ENCODE data around the gene TRMT10B. TPM values are rescaled to one million over a fixed set of nuclear protein-coding genes. Genes with fewer than 3 reads are reported as not detected.

Gene TRMT10B
- total RNA-seq, 1 donor from 2014 or later = 2.1 TPM

GRCh38 chr9:37719526-37719925 is 34.1 kb upstream of the TRMT10B start:
- H3K4me3 ChIP-seq (ENCODE audit: low read depth, low read length) = no peak overlapping the region
- DNase-seq (ENCODE audit: low read depth) = no peak
- TF ChIP-seq, protein P1, sequence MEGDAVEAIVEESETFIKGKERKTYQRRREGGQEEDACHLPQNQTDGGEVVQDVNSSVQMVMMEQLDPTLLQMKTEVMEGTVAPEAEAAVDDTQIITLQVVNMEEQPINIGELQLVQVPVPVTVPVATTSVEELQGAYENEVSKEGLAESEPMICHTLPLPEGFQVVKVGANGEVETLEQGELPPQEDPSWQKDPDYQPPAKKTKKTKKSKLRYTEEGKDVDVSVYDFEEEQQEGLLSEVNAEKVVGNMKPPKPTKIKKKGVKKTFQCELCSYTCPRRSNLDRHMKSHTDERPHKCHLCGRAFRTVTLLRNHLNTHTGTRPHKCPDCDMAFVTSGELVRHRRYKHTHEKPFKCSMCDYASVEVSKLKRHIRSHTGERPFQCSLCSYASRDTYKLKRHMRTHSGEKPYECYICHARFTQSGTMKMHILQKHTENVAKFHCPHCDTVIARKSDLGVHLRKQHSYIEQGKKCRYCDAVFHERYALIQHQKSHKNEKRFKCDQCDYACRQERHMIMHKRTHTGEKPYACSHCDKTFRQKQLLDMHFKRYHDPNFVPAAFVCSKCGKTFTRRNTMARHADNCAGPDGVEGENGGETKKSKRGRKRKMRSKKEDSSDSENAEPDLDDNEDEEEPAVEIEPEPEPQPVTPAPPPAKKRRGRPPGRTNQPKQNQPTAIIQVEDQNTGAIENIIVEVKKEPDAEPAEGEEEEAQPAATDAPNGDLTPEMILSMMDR (conservative IDR thresholded peaks at IDR 0.05; ENCODE audit: low read depth, low read length) = no peak

DNA sequence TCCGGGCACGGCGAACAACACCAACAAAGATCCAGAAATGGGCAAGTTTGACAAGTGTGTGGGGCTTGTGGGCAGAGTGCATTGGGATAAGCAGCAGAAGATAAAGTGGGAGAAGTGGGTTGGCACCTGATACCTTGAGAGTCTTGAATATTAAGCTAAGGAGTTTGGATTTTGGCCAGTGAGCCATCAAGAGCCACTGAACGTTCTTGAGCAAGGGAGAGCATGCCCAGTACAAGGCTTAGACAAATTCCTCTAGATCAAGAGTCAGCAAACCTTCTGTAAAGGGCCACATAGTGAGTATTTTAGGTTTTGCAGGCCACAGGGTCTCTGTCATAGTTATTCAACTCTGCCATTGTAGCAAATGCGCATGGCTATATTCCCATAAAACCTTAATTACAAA is 26.6 kb upstream of the TRMT10B start:
- TF ChIP-seq, protein P1 (conservative IDR thresholded peaks at IDR 0.05; ENCODE audit: low read depth, low read length) = no peak
- no peak overlapping the region for H3K4me3 ChIP-seq (ENCODE audit: low read depth, low read length)
- no peak for DNase-seq (ENCODE audit: low read depth)

DNA sequence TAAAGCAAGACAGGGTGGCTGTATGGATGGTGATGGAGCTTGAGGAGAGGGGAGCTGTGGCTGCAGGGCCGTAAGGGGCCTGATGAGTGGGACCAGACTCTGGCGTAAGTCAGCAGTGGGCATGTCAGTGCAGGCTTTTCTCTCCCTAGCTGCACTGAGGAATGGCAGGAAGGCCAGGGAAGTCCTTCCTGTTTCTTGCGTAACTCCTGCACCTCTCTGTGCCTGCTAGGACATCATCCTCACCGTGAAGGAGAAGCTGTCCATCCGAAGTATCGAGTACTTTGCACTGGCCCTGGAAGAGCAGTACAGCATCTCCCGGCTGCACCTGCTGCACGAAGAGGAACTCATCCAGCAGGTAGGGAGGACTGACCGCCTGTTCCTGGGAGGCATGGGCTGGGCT is 24.1 kb upstream of the TRMT10B start:
- no peak overlapping the region for H3K4me3 ChIP-seq (ENCODE audit: low read depth, low read length)
- no peak for DNase-seq (ENCODE audit: low read depth)
- TF ChIP-seq, protein P1 (conservative IDR thresholded peaks at IDR 0.05; ENCODE audit: low read depth, low read length) = no peak

DNA sequence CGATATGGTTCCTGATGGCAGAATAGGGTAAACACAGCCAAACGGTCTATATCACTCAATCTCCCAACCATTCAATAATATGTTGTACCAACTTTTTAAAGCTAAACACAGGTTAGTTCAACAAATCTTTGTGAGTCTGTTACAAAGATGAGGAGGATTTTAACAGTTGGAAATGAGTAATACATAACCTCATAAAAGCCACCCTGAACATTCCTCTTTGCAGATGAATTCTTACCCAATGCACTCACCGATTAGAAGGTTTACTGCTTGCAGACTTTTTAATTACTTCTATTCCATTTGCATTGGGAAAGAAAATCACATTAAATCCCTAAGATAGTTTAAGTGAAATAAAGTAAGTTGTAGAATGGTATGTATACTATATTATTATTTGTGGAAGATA is 23.3 kb upstream of the TRMT10B start:
- no peak for DNase-seq (ENCODE audit: low read depth)
- TF ChIP-seq, protein P1 (conservative IDR thresholded peaks at IDR 0.05; ENCODE audit: low read depth, low read length) = no peak
- H3K4me3 ChIP-seq (ENCODE audit: low read depth, low read length) = no peak overlapping the region

- TF ChIP-seq, protein P1 (conservative IDR thresholded peaks at IDR 0.05; ENCODE audit: low read depth, low read length) = no peak
- no peak overlapping the region for H3K4me3 ChIP-seq (ENCODE audit: low read depth, low read length)
- DNase-seq (ENCODE audit: low read depth) = no peak
Measured at GRCh38 chr9:37730839-37731238, 22.8 kb upstream of the TRMT10B start.

DNA sequence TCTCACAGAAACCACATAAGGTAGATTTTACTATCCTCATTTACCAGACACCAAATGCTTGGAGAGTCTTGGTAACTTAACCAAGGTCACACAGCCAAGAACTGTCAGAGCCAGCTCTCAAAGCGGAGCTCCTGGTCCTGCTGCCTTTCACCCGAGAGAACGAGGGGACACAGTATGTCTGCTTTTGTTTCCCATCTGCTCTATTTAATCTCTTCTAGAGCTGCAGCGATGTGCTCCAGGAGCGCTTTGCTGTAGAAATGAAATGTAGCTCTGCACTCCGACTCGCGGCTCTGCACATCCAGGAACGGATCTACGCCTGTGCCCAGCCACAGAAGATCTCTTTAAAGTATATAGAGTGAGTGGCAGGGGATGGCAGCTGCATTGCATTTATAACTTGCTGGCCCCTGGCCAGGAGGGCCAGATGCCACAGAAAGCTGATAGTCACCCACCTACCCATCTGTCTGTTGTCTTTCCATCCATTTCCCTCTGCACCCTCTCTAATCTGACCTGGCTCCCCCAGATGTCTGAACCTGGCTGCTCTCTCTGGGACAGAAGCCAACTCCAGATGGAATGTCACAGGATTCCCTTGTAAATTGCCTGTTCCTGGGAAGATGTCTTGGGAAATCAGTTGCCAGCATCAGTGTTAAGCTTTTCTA is 21.4 kb upstream of the TRMT10B start:
- no peak overlapping the region for H3K4me3 ChIP-seq (ENCODE audit: low read depth, low read length)
- TF ChIP-seq, protein P1 (conservative IDR thresholded peaks at IDR 0.05; ENCODE audit: low read depth, low read length) = no peak
- no peak for DNase-seq (ENCODE audit: low read depth)

DNA sequence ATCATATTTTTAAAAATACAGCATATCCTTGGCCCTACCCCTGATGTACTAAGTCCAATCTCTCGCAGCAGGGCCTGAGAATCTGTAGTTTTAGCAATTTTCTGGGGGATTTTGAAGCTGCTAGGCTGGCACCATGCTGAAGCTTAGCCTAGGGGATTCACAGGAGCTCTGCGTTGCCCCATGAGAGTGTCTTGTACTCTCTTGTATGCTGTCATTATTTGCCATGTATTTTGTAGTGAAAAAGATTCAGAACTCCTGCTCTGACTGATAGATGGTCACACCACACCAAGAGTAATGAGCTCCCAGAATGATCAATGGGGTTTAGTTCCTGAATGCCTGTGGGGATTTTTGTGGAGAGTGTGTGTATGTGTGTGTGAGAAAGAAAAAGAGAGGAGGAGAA is 20.7 kb upstream of the TRMT10B start:
- TF ChIP-seq, protein P1 (conservative IDR thresholded peaks at IDR 0.05; ENCODE audit: low read depth, low read length) = no peak
- DNase-seq (ENCODE audit: low read depth) = no peak
- no peak overlapping the region for H3K4me3 ChIP-seq (ENCODE audit: low read depth, low read length)

Measured in epithelial cell of proximal tubule (primary cell).